HEK293T (cell line): ENCODE data around the gene TMEM119.

ENCODE experiments used
- ARNT ChIP-seq: fragments of 450-650 bp; IDR thresholded peaks from 2 replicates; pipeline ENCODE4 v1.6.1; 2017; ENCODE audit warnings: mild to moderate bottlenecking
- ELF4 ChIP-seq: fragments of 450-650 bp; IDR thresholded peaks from 2 replicates; pipeline ENCODE4 v1.6.1; 2017; ENCODE audit warnings: antibody characterized with exemption
- SUZ12 ChIP-seq: fragments of 450-650 bp; IDR thresholded peaks from 2 replicates; pipeline ENCODE4 v1.6.1; 2016; ENCODE audit warnings: mild to moderate bottlenecking
- ZNF384 ChIP-seq: fragments of 450-650 bp; IDR thresholded peaks from 2 replicates; pipeline ENCODE4 v1.6.1; 2016

DNA sequence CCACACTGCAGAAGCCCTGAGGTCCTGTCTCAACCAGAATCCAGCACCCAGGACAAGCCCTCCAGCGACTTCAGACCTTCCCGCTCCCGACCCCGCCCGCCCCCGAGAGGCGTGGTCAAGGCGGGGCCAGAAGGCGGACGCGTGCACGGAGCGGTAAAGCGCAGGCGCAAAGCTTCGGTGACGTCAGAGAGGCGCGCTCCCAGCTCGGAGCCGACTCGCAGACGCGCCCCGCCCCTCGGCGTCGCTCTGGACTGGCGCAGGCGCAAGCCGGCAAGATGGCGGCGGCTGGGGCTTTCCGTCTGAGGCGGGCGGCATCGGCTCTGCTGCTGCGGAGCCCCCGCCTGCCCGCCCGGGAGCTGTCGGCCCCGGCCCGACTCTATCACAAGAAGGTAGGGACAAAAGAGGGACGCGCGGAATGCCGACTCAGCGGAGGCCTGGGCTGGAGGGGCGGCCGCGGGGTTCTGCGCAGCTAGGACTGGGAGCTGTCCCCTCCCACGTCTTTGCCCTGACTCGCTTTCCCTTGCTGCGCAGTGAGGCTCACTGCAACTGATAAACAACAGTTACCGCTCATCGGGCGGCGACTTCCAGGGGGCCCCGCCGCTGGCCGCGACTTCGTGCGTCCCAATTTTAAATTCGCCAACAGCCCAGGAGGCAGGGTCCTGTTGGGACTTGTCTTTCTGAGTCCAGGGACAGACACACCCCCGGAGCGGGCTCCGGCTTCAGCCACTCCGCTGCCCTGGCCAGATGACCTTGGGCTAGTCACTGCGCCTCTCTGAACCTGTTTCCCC, 35.3 kb downstream of the TMEM119 start, which contains the start of gene ISCU:
- peak; percentile 39; the same call in 1 of the 2 replicates for TF ChIP-seq ELF4
- no peak for TF ChIP-seq ZNF384
- TF ChIP-seq SUZ12 = no peak
- TF ChIP-seq ARNT = no peak
